HCT116 (cell line): ENCODE data around the gene ZC3H13.

Experiments
- CEBPB ChIP-seq: IDR thresholded peaks from 2 replicates; pipeline ENCODE4 v1.6.1; 2012; ENCODE audit warnings: low read depth
- EGR1 ChIP-seq: IDR thresholded peaks from 2 replicates; pipeline ENCODE4 v1.6.1; 2012; ENCODE audit warnings: low read depth
- EZH2 ChIP-seq: fragments of 200-600 bp; sonication (generic); IDR thresholded peaks from 2 replicates; pipeline ENCODE4 v1.6.1; 2017; ENCODE audit warnings: antibody characterized with exemption, mixed run types
- EZH2phosphoT487 ChIP-seq: fragments of 200-600 bp; IDR thresholded peaks from 2 replicates; pipeline ENCODE4 v1.6.1; 2018; ENCODE audit warnings: antibody characterized with exemption, borderline replicate concordance
- POLR2A ChIP-seq: IDR thresholded peaks from 2 replicates; pipeline ENCODE4 v1.7.0; 2011; ENCODE audit warnings: borderline replicate concordance; ENCODE audit not compliant: insufficient read depth, insufficient read length; ENCODE audit errors: extremely low read depth
- POLR2AphosphoS5 ChIP-seq: IDR thresholded peaks from 2 replicates; pipeline ENCODE4 v1.6.1; 2011; ENCODE audit warnings: mild to moderate bottlenecking, low read depth, low read length, moderate library complexity
- SIN3A ChIP-seq: IDR thresholded peaks from 2 replicates; pipeline ENCODE4 v1.6.1; 2012; ENCODE audit warnings: low read depth
- SRF ChIP-seq: IDR thresholded peaks from 2 replicates; pipeline ENCODE4 v1.6.1; 2012; ENCODE audit warnings: low read depth
- TCF7L2 ChIP-seq: IDR thresholded peaks from 2 replicates; pipeline ENCODE4 v1.7.0; 2011; ENCODE audit warnings: borderline replicate concordance, inconsistent platforms; ENCODE audit not compliant: insufficient read depth, insufficient read length; ENCODE audit errors: extremely low read depth
- YY1 ChIP-seq: IDR thresholded peaks from 2 replicates; pipeline ENCODE4 v1.6.1; 2011; ENCODE audit warnings: low read length, low read depth, moderate library complexity, mild to moderate bottlenecking; ENCODE audit not compliant: insufficient replicate concordance; ENCODE audit errors: extremely low read depth
- TF ChIP-seq, protein P1 (sequence below), 3 experiments: fragments of 200-600 bp in 1 of 3; sonication (generic) in 1 of 3; IDR thresholded peaks in 2 of 3; conservative IDR thresholded peaks in 1 of 3; 2 replicates each; pipeline ENCODE4 v1.5.1; 2012 to 2017; ENCODE audit warnings: low read depth in 2 of 3, low read length in 2 of 3, antibody characterized with exemption in 1 of 3, borderline replicate concordance in 1 of 3, control low read depth in 1 of 3, mild to moderate bottlenecking in 1 of 3, mixed read lengths in 1 of 3, mixed run types in 1 of 3, moderate library complexity in 1 of 3; ENCODE audit not compliant: insufficient read depth in 1 of 3
- TF ChIP-seq, protein P2 (sequence below): IDR thresholded peaks from 2 replicates; pipeline ENCODE4 v1.6.1; 2012; ENCODE audit warnings: low read depth
- TF ChIP-seq, protein P3 (sequence below): IDR thresholded peaks from 2 replicates; pipeline ENCODE4 v1.6.1; 2012

DNA sequence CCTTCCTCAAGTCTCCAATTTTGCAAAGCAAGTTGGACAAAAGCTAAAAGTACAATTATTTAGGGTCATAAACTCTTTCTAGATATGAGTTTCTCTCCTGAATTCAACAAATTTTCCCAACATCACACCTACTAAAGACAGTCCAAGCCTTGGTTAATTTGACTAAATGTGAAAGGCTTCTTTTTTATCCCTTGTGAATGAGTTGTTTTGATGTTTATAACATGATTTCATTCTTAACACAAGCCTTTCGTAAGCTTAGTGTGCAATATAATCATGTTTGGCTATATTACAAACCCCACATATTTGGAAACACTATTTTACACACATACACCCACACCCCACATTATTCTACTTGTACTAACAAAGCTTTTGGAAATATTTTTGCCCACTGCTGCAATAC lies 57.3 kb downstream of the ZC3H13 start:
- TF ChIP-seq, protein P1, sequence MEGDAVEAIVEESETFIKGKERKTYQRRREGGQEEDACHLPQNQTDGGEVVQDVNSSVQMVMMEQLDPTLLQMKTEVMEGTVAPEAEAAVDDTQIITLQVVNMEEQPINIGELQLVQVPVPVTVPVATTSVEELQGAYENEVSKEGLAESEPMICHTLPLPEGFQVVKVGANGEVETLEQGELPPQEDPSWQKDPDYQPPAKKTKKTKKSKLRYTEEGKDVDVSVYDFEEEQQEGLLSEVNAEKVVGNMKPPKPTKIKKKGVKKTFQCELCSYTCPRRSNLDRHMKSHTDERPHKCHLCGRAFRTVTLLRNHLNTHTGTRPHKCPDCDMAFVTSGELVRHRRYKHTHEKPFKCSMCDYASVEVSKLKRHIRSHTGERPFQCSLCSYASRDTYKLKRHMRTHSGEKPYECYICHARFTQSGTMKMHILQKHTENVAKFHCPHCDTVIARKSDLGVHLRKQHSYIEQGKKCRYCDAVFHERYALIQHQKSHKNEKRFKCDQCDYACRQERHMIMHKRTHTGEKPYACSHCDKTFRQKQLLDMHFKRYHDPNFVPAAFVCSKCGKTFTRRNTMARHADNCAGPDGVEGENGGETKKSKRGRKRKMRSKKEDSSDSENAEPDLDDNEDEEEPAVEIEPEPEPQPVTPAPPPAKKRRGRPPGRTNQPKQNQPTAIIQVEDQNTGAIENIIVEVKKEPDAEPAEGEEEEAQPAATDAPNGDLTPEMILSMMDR (IDR thresholded peaks at IDR 0.05 in 2 of 3, conservative IDR thresholded peaks at IDR 0.05 in 1 of 3; ENCODE audit: borderline replicate concordance in 1 of 3, insufficient read depth in 1 of 3, low read depth in 2 of 3, low read length in 2 of 3): no peak
- TF ChIP-seq POLR2A (no peak), EGR1 (no peak), SRF (no peak), YY1 (no peak), EZH2 (no peak), POLR2AphosphoS5 (no peak), SIN3A (no peak), EZH2phosphoT487 (no peak), TCF7L2 (no peak), CEBPB (no peak)
- TF ChIP-seq, protein P2, sequence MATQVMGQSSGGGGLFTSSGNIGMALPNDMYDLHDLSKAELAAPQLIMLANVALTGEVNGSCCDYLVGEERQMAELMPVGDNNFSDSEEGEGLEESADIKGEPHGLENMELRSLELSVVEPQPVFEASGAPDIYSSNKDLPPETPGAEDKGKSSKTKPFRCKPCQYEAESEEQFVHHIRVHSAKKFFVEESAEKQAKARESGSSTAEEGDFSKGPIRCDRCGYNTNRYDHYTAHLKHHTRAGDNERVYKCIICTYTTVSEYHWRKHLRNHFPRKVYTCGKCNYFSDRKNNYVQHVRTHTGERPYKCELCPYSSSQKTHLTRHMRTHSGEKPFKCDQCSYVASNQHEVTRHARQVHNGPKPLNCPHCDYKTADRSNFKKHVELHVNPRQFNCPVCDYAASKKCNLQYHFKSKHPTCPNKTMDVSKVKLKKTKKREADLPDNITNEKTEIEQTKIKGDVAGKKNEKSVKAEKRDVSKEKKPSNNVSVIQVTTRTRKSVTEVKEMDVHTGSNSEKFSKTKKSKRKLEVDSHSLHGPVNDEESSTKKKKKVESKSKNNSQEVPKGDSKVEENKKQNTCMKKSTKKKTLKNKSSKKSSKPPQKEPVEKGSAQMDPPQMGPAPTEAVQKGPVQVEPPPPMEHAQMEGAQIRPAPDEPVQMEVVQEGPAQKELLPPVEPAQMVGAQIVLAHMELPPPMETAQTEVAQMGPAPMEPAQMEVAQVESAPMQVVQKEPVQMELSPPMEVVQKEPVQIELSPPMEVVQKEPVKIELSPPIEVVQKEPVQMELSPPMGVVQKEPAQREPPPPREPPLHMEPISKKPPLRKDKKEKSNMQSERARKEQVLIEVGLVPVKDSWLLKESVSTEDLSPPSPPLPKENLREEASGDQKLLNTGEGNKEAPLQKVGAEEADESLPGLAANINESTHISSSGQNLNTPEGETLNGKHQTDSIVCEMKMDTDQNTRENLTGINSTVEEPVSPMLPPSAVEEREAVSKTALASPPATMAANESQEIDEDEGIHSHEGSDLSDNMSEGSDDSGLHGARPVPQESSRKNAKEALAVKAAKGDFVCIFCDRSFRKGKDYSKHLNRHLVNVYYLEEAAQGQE: no peak
- TF ChIP-seq, protein P3, sequence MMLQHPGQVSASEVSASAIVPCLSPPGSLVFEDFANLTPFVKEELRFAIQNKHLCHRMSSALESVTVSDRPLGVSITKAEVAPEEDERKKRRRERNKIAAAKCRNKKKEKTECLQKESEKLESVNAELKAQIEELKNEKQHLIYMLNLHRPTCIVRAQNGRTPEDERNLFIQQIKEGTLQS: no peak
